Measurements from ENCODE around the gene BCL10. TPM values are rescaled to one million over a fixed set of nuclear protein-coding genes. Genes with fewer than 3 reads are reported as not detected.
A peak's percentile ranks its signal among the peaks of the same experiment; 100 is the strongest.

BCL10 gene
- total and polyA plus RNA-seq, 2 of the 13 experiments (the other 11 are each of a cell fraction or from before 2014, with no cell fraction given) = 3.7 to 14.1 TPM

GRCh38 chr1:85275701-85276214 is 674 bp downstream of the BCL10 start:
- ChIA-PET CTCF (ENCODE audit: low intra/inter-chr PET ratio, low total read pairs) (no interaction called here), POLR2A (interaction anchor here (0.8 to 2.9 kb wide), 15 partner anchors 9 to 703 kb away, joined by 3 to 37 read pairs (median 6); partner anchors contain the start of genes C1orf52, CCN1 and ZNHIT6)
- Histone ChIP-seq H3K79me2 (ENCODE audit: insufficient read depth, low read length) (peaks cover 41% of the 10 kb centered on the region), H3K36me3 (replicated peaks in 1 of 2; ENCODE audit: control insufficient read depth in 1 of 2, insufficient read depth in 2 of 2, low read length in 2 of 2) (peaks cover 0 to 11% of the 10 kb centered on the region in 2 experiments; a peak in 1 of 5 replicates), H2AFZ (ENCODE audit: low read length) (peak overlapping the region; percentile 7), H3K9ac (ENCODE audit: insufficient read depth, low read depth, low read length) (peak overlapping the region; percentile 95), H4K20me1 (ENCODE audit: insufficient read depth, low read length) (0 out of 2 replicates have a peak, but pooled peaks cover 5% of the 10 kb centered on the region), H3K27ac (ENCODE audit: extremely low read length, insufficient read depth, low read length) (peak overlapping the region; percentile 83), H3K4me3 (replicated peaks in 1 of 3; ENCODE audit: insufficient read depth in 1 of 3, low read depth in 2 of 3, low read length in 3 of 3) (peak overlapping the region; percentile 87 to 100 (median 89)), H3K9me3 (ENCODE audit: low read length) (no peaks in the 10 kb centered on the region), H3K4me2 (ENCODE audit: low read depth, low read length) (peak overlapping the region; percentile 84), H3K27me3 (ENCODE audit: control insufficient read depth in 1 of 2, insufficient read depth in 2 of 2, low read length in 2 of 2) (no peaks in the 10 kb centered on the region; a peak in 1 of 5 replicates), H3K4me1 (ENCODE audit: insufficient read depth, low read length) (peaks cover 68% of the 10 kb centered on the region)
- no peak for FAIRE-seq
- BruUV-seq (replicated peaks) = no TSS peak
- DNase-seq (ENCODE audit: low spot score) = no peak
- intact Hi-C loops (cut with micrococcal nuclease; ENCODE audit: unreplicated experiment) = no loop called here
- in situ Hi-C loops (cut with HindIII; ENCODE audit: extremely low pct_ligation_motif_present, low pct_unique_long_range_greater_than_20kb) = no loop called here
- WGBS (ENCODE audit: low lambda C conversion rate) = 3% methylated on average over 7 of the region's 13 CpGs
- peak; percentile 1; the same call in 2 of the 3 replicates for ATAC-seq
- TF ChIP-seq ZNF253 (CRISPR knock-in tag; IDR thresholded peaks at IDR 0.05; ENCODE audit: borderline replicate concordance) = 0 out of 2 replicates have a peak, but pooled peaks have one; percentile 36
- TF ChIP-seq ZNF441 (CRISPR knock-in tag; IDR thresholded peaks at IDR 0.05; ENCODE audit: borderline replicate concordance) = peak; percentile 2; the same call in 1 of the 2 replicates
- no peak for TF ChIP-seq SAP130 (CRISPR knock-in tag; IDR thresholded peaks at IDR 0.05; ENCODE audit: low read depth)
- no peak for TF ChIP-seq ZFP91 (CRISPR knock-in tag; IDR thresholded peaks at IDR 0.05; ENCODE audit: borderline replicate concordance)
- no peak for TF ChIP-seq FOXP1 (IDR thresholded peaks at IDR 0.05)
- no peak for TF ChIP-seq FOXP1 (CRISPR knock-in tag; IDR thresholded peaks at IDR 0.05)
- 0 out of 2 replicates have a peak, but pooled peaks have one; percentile 41 for TF ChIP-seq CENPT (CRISPR knock-in tag; IDR thresholded peaks at IDR 0.05; ENCODE audit: low read depth)
- no peak for TF ChIP-seq ZNF558 (CRISPR knock-in tag; IDR thresholded peaks at IDR 0.05; ENCODE audit: borderline replicate concordance)
- TF ChIP-seq, protein P1, sequence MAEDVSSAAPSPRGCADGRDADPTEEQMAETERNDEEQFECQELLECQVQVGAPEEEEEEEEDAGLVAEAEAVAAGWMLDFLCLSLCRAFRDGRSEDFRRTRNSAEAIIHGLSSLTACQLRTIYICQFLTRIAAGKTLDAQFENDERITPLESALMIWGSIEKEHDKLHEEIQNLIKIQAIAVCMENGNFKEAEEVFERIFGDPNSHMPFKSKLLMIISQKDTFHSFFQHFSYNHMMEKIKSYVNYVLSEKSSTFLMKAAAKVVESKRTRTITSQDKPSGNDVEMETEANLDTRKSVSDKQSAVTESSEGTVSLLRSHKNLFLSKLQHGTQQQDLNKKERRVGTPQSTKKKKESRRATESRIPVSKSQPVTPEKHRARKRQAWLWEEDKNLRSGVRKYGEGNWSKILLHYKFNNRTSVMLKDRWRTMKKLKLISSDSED (CRISPR knock-in tag; IDR thresholded peaks at IDR 0.05) = 0 out of 2 replicates have a peak, but pooled peaks have one; percentile 52
- TF ChIP-seq FOXC1 (CRISPR knock-in tag; IDR thresholded peaks at IDR 0.05; ENCODE audit: borderline replicate concordance) = 0 out of 2 replicates have a peak, but pooled peaks have one; percentile 16
- peak; percentile 33; the same call in 1 of the 2 replicates for TF ChIP-seq ZNF746 (CRISPR knock-in tag; IDR thresholded peaks at IDR 0.05)
- no peak for TF ChIP-seq ZNF446 (CRISPR knock-in tag; IDR thresholded peaks at IDR 0.05)
- no peak for TF ChIP-seq ZNF619 (CRISPR knock-in tag; IDR thresholded peaks at IDR 0.05)
- no peak for TF ChIP-seq ZKSCAN5 (CRISPR knock-in tag; IDR thresholded peaks at IDR 0.05)
- TF ChIP-seq HIC2 (CRISPR knock-in tag; IDR thresholded peaks at IDR 0.05; ENCODE audit: low read depth) = no peak
- peak; percentile 9; the same call in 1 of the 2 replicates for TF ChIP-seq ARNT2 (CRISPR knock-in tag; IDR thresholded peaks at IDR 0.05; ENCODE audit: low read depth)
- TF ChIP-seq PAWR (CRISPR knock-in tag; IDR thresholded peaks at IDR 0.05; ENCODE audit: borderline replicate concordance) = no peak
- TF ChIP-seq MXD3 (CRISPR knock-in tag; IDR thresholded peaks at IDR 0.05) = no peak
